Keratinocyte (primary cell): ENCODE measurements around the gene CPNE7.

Experiments used
- EZH2 ChIP-seq: IDR thresholded peaks from one replicate; pipeline ENCODE4 v1.6.1; 2012; ENCODE audit warnings: inconsistent platforms, mild to moderate bottlenecking, low read length, moderate library complexity
- TF ChIP-seq, protein P1 (sequence below), 3 experiments: IDR thresholded peaks in 1 of 3; conservative IDR thresholded peaks in 1 of 3; optimal IDR thresholded peaks in 1 of 3; 2 replicates in 2 of 3; 3 replicates in 1 of 3; pipeline versions ENCODE3 to v1.5.1; 2011; ENCODE audit warnings: low read length in 3 of 3, mild to moderate bottlenecking in 3 of 3, moderate library complexity in 2 of 3, control low read depth in 1 of 3, inconsistent platforms in 1 of 3; ENCODE audit not compliant: insufficient read depth in 2 of 3; ENCODE audit errors: extremely low read depth in 1 of 3

DNA sequence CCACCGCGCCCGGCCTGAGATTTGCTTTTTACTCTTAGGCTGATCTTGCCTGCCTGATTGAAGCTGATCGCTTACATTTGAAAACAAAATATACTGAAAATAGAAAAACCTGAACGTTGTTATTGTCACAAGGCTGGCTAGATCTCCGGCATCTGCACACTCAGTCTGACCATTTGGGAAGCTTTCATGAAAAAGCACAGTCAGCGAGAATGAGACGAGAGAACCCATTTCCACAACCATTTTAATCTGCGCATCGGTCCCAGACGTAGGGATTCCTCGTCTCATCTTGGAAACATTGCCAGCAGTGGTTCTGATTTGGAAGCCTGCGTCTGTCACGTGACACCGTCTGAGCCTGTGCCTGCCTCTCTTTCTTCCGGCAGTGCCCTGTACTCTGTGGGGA is 46.5 kb upstream of the CPNE7 start:
- TF ChIP-seq, protein P1, sequence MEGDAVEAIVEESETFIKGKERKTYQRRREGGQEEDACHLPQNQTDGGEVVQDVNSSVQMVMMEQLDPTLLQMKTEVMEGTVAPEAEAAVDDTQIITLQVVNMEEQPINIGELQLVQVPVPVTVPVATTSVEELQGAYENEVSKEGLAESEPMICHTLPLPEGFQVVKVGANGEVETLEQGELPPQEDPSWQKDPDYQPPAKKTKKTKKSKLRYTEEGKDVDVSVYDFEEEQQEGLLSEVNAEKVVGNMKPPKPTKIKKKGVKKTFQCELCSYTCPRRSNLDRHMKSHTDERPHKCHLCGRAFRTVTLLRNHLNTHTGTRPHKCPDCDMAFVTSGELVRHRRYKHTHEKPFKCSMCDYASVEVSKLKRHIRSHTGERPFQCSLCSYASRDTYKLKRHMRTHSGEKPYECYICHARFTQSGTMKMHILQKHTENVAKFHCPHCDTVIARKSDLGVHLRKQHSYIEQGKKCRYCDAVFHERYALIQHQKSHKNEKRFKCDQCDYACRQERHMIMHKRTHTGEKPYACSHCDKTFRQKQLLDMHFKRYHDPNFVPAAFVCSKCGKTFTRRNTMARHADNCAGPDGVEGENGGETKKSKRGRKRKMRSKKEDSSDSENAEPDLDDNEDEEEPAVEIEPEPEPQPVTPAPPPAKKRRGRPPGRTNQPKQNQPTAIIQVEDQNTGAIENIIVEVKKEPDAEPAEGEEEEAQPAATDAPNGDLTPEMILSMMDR (optimal IDR thresholded peaks at IDR 0.05 in 1 of 3, IDR thresholded peaks at IDR 0.05 in 1 of 3, conservative IDR thresholded peaks at IDR 0.05 in 1 of 3; ENCODE audit: extremely low read depth in 1 of 3, insufficient read depth in 2 of 3, low read length in 3 of 3): no peak
- no peak for TF ChIP-seq EZH2
